Large intestine (tissue), 3 donors: ENCODE results near the gene COL5A1. TPM values are rescaled to one million over a fixed set of nuclear protein-coding genes. Genes with fewer than 3 reads are reported as not detected.

Experiments
- DNase-seq, 2 donors: peaks; one replicate each; pipeline versions ENCODE4 v3.0.0 to v3.0.0-alpha.2; 2013
- H3K27ac ChIP-seq: one replicate; pipeline ENCODE4 v1.5.1; 2013; ENCODE audit warnings: low read length
- H3K27me3 ChIP-seq: 2 replicates; pipeline ENCODE4 v1.6.1; 2013; ENCODE audit warnings: low read length; ENCODE audit not compliant: control insufficient read depth, insufficient read depth
- H3K36me3 ChIP-seq: 2 replicates; pipeline ENCODE4 v1.6.1; 2013; ENCODE audit warnings: low read length; ENCODE audit not compliant: control insufficient read depth, insufficient read depth
- H3K4me1 ChIP-seq: one replicate; pipeline ENCODE4 v1.6.1; 2013; ENCODE audit warnings: low read length; ENCODE audit not compliant: control insufficient read depth, insufficient read depth
- H3K4me3 ChIP-seq: one replicate; pipeline ENCODE4 v1.5.1; 2013; ENCODE audit warnings: low read length
- H3K9me3 ChIP-seq: one replicate; pipeline ENCODE4 v1.6.1; 2013; ENCODE audit warnings: mild to moderate bottlenecking, low read depth, low read length, moderate library complexity; ENCODE audit not compliant: control insufficient read depth
- WGBS: methylation state at CpG from one replicate; pipeline ENCODE4 v1.1.5; 2013; ENCODE audit warnings: low lambda C conversion rate; ENCODE audit not compliant: insufficient coverage; 5-methylcytosine and 5-hydroxymethylcytosine counted together
- polyA plus RNA-seq: library from polyadenylated mRNA; unstranded; fragments of 120-200 nt; gene quantifications from one replicate; pipeline ENCODE4 v1.2.1, GENCODE V29; 2013

Gene COL5A1
- polyA plus RNA-seq, 1 donor, result 79.9 TPM

- H3K36me3 ChIP-seq, result no peaks in the 10 kb centered on the region
- no peak overlapping the region for H3K4me3 ChIP-seq
- H3K4me1 ChIP-seq, result no peaks in the 10 kb centered on the region
- H3K27me3 ChIP-seq, result no peaks in the 10 kb centered on the region
- DNase-seq, result no peak
- no peak overlapping the region for H3K27ac ChIP-seq
- no peaks in the 10 kb centered on the region for H3K9me3 ChIP-seq
- WGBS, result no CpG with 5 or more reads among the region's 17 CpGs
Measured at GRCh38 chr9:134720136-134720753, 78.6 kb downstream of the COL5A1 start.

- H3K4me3 ChIP-seq, result no peak overlapping the region
- no peaks in the 10 kb centered on the region for H3K9me3 ChIP-seq
- no peak overlapping the region for H3K27ac ChIP-seq
- H3K4me1 ChIP-seq, result no peaks in the 10 kb centered on the region
- WGBS, result no CpG with 5 or more reads among the region's 9 CpGs
- no peak for DNase-seq
- H3K36me3 ChIP-seq, result no peaks in the 10 kb centered on the region
- H3K27me3 ChIP-seq, result no peaks in the 10 kb centered on the region
Measured at GRCh38 chr9:134720796-134721195, 79.2 kb downstream of the COL5A1 start.

GRCh38 chr9:134721344-134721743 lies 79.7 kb downstream of the COL5A1 start:
- no peak for DNase-seq
- Histone ChIP-seq H3K4me1 (no peaks in the 10 kb centered on the region), H3K27ac (no peak overlapping the region), H3K9me3 (no peaks in the 10 kb centered on the region), H3K27me3 (no peaks in the 10 kb centered on the region), H3K36me3 (no peaks in the 10 kb centered on the region), H3K4me3 (no peak overlapping the region)
- no CpG with 5 or more reads among the region's 9 CpGs for WGBS

- WGBS, result no CpG with 5 or more reads among the region's 15 CpGs
Measured at GRCh38 chr9:134722120-134722701, 80.6 kb downstream of the COL5A1 start.

GRCh38 chr9:134723037-134723436 lies 81.4 kb downstream of the COL5A1 start:
- Histone ChIP-seq H3K4me1 (no peaks in the 10 kb centered on the region), H3K4me3 (no peak overlapping the region), H3K9me3 (no peaks in the 10 kb centered on the region), H3K36me3 (peaks cover 6% of the 10 kb centered on the region), H3K27ac (no peak overlapping the region), H3K27me3 (no peaks in the 10 kb centered on the region)
- DNase-seq, result no peak
- WGBS, result no CpG with 5 or more reads among the region's 17 CpGs

More at GRCh38 chr9:134722120-134722701, 80.6 kb downstream of the COL5A1 start:
- Histone ChIP-seq H3K36me3 (no peaks in the 10 kb centered on the region), H3K4me1 (no peaks in the 10 kb centered on the region), H3K4me3 (no peak overlapping the region), H3K27me3 (no peaks in the 10 kb centered on the region), H3K27ac (no peak overlapping the region), H3K9me3 (no peaks in the 10 kb centered on the region)
- DNase-seq, result no peak

GRCh38 chr9:134723491-134724190 lies 82.0 kb downstream of the COL5A1 start:
- Histone ChIP-seq H3K27ac (no peak overlapping the region), H3K4me1 (no peaks in the 10 kb centered on the region), H3K4me3 (no peak overlapping the region), H3K27me3 (no peaks in the 10 kb centered on the region), H3K9me3 (no peaks in the 10 kb centered on the region), H3K36me3 (peaks cover 9% of the 10 kb centered on the region)
- no peak for DNase-seq
- WGBS, result no CpG with 5 or more reads among the region's 13 CpGs

GRCh38 chr9:134724202-134724911 lies 82.8 kb downstream of the COL5A1 start:
- peaks cover 11% of the 10 kb centered on the region for H3K36me3 ChIP-seq
- no peaks in the 10 kb centered on the region for H3K4me1 ChIP-seq
- no peak overlapping the region for H3K4me3 ChIP-seq
- H3K9me3 ChIP-seq, result no peaks in the 10 kb centered on the region
- no peaks in the 10 kb centered on the region for H3K27me3 ChIP-seq
- no peak overlapping the region for H3K27ac ChIP-seq
- DNase-seq, result no peak
- WGBS, result no CpG with 5 or more reads among the region's 25 CpGs

- no peak overlapping the region for H3K27ac ChIP-seq
- H3K4me1 ChIP-seq, result no peaks in the 10 kb centered on the region
- H3K4me3 ChIP-seq, result no peak overlapping the region
- no peak for DNase-seq
- no peaks in the 10 kb centered on the region for H3K27me3 ChIP-seq
- peaks cover 11% of the 10 kb centered on the region for H3K36me3 ChIP-seq
- no peaks in the 10 kb centered on the region for H3K9me3 ChIP-seq
- no CpG with 5 or more reads among the region's 17 CpGs for WGBS
Measured at GRCh38 chr9:134724912-134725604, 83.5 kb downstream of the COL5A1 start.

GRCh38 chr9:134725605-134725940 lies 84.0 kb downstream of the COL5A1 start:
- H3K27ac ChIP-seq, result no peak overlapping the region
- H3K4me1 ChIP-seq, result no peaks in the 10 kb centered on the region
- H3K4me3 ChIP-seq, result no peak overlapping the region
- H3K27me3 ChIP-seq, result no peaks in the 10 kb centered on the region
- no peaks in the 10 kb centered on the region for H3K9me3 ChIP-seq
- peaks cover 12% of the 10 kb centered on the region for H3K36me3 ChIP-seq
- WGBS, result 100% methylated on average over 1 of the region's 4 CpGs
- DNase-seq, result no peak
